WTC11 (cell line): ENCODE measurements around the gene PHLPP2. TPM values are rescaled to one million over a fixed set of nuclear protein-coding genes. Genes with fewer than 3 reads are reported as not detected.

Experiments used
- ATAC-seq: fragments of 200-7000 bp; cut with Tn5 transposase; 2 replicates; pipeline ENCODE4 v1.10.0; 2021; ENCODE audit warnings: mild to moderate bottlenecking, moderate library complexity
- CTCF ChIA-PET: fragments of 300-600 bp; sonication (Branson Sonifier 250); formaldehyde crosslinking; loops from one replicate; lab custom pipeline; 2021; ENCODE audit warnings: antibody characterized with exemption; lab: Charles Lee
- POLR2A ChIA-PET: fragments of 350-600 bp; sonication (Branson Sonifier 250); formaldehyde crosslinking; loops from one replicate; lab custom pipeline; 2021; ENCODE audit warnings: antibody characterized with exemption; lab: Charles Lee
- DNase-seq: peaks from one replicate; pipeline ENCODE4 v3.0.0; 2021; ENCODE audit warnings: low spot score
- H3K27ac Mint-ChIP-seq: 2 replicates; pipeline ENCODE4 v1.8.0; 2021; ENCODE audit warnings: mixed read lengths
- H3K27me3 Mint-ChIP-seq: 2 replicates; pipeline ENCODE4 v1.8.0; 2021; ENCODE audit warnings: low read depth, mild to moderate bottlenecking, moderate library complexity, mixed read lengths
- H3K36me3 Mint-ChIP-seq: 2 replicates; pipeline ENCODE4 v1.8.0; 2021; ENCODE audit warnings: mixed read lengths
- H3K4me1 Mint-ChIP-seq: 2 replicates; pipeline ENCODE4 v1.8.0; 2022; ENCODE audit warnings: mixed read lengths
- H3K4me3 Mint-ChIP-seq: 2 replicates; pipeline ENCODE4 v1.8.0; 2021; ENCODE audit warnings: mild to moderate bottlenecking, moderate library complexity, mixed read lengths
- H3K9me3 Mint-ChIP-seq: 2 replicates; pipeline ENCODE4 v1.8.0; 2021; ENCODE audit warnings: mixed read lengths
- ATF1 ChIP-seq: sonication (generic); formaldehyde crosslinking; IDR thresholded peaks from 2 replicates; pipeline ENCODE4 v1.8.1; 2023; ENCODE audit warnings: mild to moderate bottlenecking, moderate library complexity, missing genetic modification reagents
- ATF6 ChIP-seq: sonication (generic); formaldehyde crosslinking; IDR thresholded peaks from 2 replicates; pipeline ENCODE4 v1.8.1; 2023; ENCODE audit warnings: mild to moderate bottlenecking, missing genetic modification reagents
- CREM ChIP-seq: sonication (generic); formaldehyde crosslinking; IDR thresholded peaks from 2 replicates; pipeline ENCODE4 v1.8.1; 2022; ENCODE audit warnings: mild to moderate bottlenecking, missing genetic modification reagents, moderate library complexity
- CTCF ChIP-seq: fragments of 200-600 bp; IDR thresholded peaks from 2 replicates; pipeline ENCODE4 v1.8.0; 2022; ENCODE audit warnings: antibody characterized with exemption
- E2F5 ChIP-seq: sonication (generic); formaldehyde crosslinking; IDR thresholded peaks from 2 replicates; pipeline ENCODE4 v1.8.1; 2022; ENCODE audit warnings: mild to moderate bottlenecking, moderate library complexity, missing genetic modification reagents
- ERG ChIP-seq: fragments of 250-450 bp; sonication (Bioruptor Pico); IDR thresholded peaks from 2 replicates; pipeline ENCODE4 v1.8.0; 2021; ENCODE audit warnings: mild to moderate bottlenecking
- FOXP1 ChIP-seq: sonication (generic); formaldehyde crosslinking; IDR thresholded peaks from 2 replicates; pipeline ENCODE4 v1.8.0; 2022; ENCODE audit warnings: missing genetic modification reagents, mild to moderate bottlenecking, moderate library complexity, borderline replicate concordance
- HMGA2 ChIP-seq: fragments of 250-450 bp; sonication (Bioruptor Pico); IDR thresholded peaks from 2 replicates; pipeline ENCODE4 v1.4.0; 2021; ENCODE audit warnings: mild to moderate bottlenecking, moderate library complexity
- IRF2 ChIP-seq: sonication (generic); formaldehyde crosslinking; IDR thresholded peaks from 2 replicates; pipeline ENCODE4 v1.8.0; 2022; ENCODE audit warnings: low read depth, missing genetic modification reagents, borderline replicate concordance
- KAT7 ChIP-seq: sonication (generic); formaldehyde crosslinking; IDR thresholded peaks from 2 replicates; pipeline ENCODE4 v1.8.1; 2023; ENCODE audit warnings: missing genetic modification reagents, mild to moderate bottlenecking, borderline replicate concordance
- NFE2L1 ChIP-seq: sonication (generic); formaldehyde crosslinking; IDR thresholded peaks from 2 replicates; pipeline ENCODE4 v1.8.1; 2023; ENCODE audit warnings: missing genetic modification reagents
- NR1H2 ChIP-seq: sonication (generic); formaldehyde crosslinking; IDR thresholded peaks from 2 replicates; pipeline ENCODE4 v1.9.0; 2021; ENCODE audit warnings: mild to moderate bottlenecking, moderate library complexity, missing genetic modification reagents
- SMAD4 ChIP-seq: sonication (generic); formaldehyde crosslinking; IDR thresholded peaks from 2 replicates; pipeline ENCODE4 v1.8.0; 2022; ENCODE audit warnings: mild to moderate bottlenecking, missing genetic modification reagents
- USF1 ChIP-seq: sonication (generic); formaldehyde crosslinking; IDR thresholded peaks from 2 replicates; pipeline ENCODE4 v1.8.0; 2022; ENCODE audit warnings: mild to moderate bottlenecking, missing genetic modification reagents
- USF2 ChIP-seq: sonication (generic); formaldehyde crosslinking; IDR thresholded peaks from 2 replicates; pipeline ENCODE4 v1.8.1; 2023; ENCODE audit warnings: mild to moderate bottlenecking, missing genetic modification reagents, moderate library complexity
- ZMAT4 ChIP-seq: fragments of 250-450 bp; sonication (Bioruptor Pico); IDR thresholded peaks from 2 replicates; pipeline ENCODE4 v1.9.0; 2021; ENCODE audit warnings: mild to moderate bottlenecking
- ZNF121 ChIP-seq: sonication (generic); formaldehyde crosslinking; IDR thresholded peaks from 2 replicates; pipeline ENCODE4 v1.8.0; 2023; ENCODE audit warnings: missing genetic modification reagents
- total RNA-seq: library from RNA; stranded (reverse); gene quantifications from 3 replicates; pipeline ENCODE4 v1.2.3, GENCODE V29; 2021

PHLPP2 gene
- total RNA-seq, 1 experiment from 2014 or later, result 29.3 TPM

GRCh38 chr16:71648921-71649320 is 75.6 kb downstream of the PHLPP2 start:
- H3K4me1 Mint-ChIP-seq, result peaks cover 6% of the 10 kb centered on the region
- ChIA-PET POLR2A (no interaction called here), CTCF (no interaction called here)
- H3K27me3 Mint-ChIP-seq, result no peaks in the 10 kb centered on the region
- ATAC-seq, result peak; percentile 80
- DNase-seq, result no peak
- no peak overlapping the region for H3K4me3 Mint-ChIP-seq
- no peaks in the 10 kb centered on the region for H3K9me3 Mint-ChIP-seq
- TF ChIP-seq IRF2 (CRISPR knock-in tag), result no peak
- TF ChIP-seq CTCF, result 0 out of 2 replicates have a peak, but pooled peaks have one; percentile 23
- H3K27ac Mint-ChIP-seq, result no peak overlapping the region; the same call in 1 of the 2 replicates
- H3K36me3 Mint-ChIP-seq, result peaks cover 40% of the 10 kb centered on the region

GRCh38 chr16:71648162-71648561 is 76.3 kb downstream of the PHLPP2 start:
- Mint-ChIP-seq H3K27me3 (no peaks in the 10 kb centered on the region), H3K4me3 (no peak overlapping the region), H3K36me3 (peaks cover 39% of the 10 kb centered on the region), H3K27ac (no peak overlapping the region), H3K4me1 (peaks cover 6% of the 10 kb centered on the region), H3K9me3 (no peaks in the 10 kb centered on the region)
- CTCF ChIA-PET, result no interaction called here
- no peak for DNase-seq
- POLR2A ChIA-PET, result no interaction called here
- TF ChIP-seq KAT7 (CRISPR knock-in tag) (no peak), ZNF121 (CRISPR knock-in tag) (no peak), ATF1 (CRISPR knock-in tag) (no peak), E2F5 (CRISPR knock-in tag) (no peak), SMAD4 (no peak), FOXP1 (CRISPR knock-in tag) (no peak)
- no peak for ATAC-seq

- no peaks in the 10 kb centered on the region for H3K27me3 Mint-ChIP-seq
- POLR2A ChIA-PET, result no interaction called here
- TF ChIP-seq USF1 (CRISPR knock-in tag), result no peak
- no peak for TF ChIP-seq ERG
- TF ChIP-seq USF2 (CRISPR knock-in tag), result no peak
- no peak for TF ChIP-seq CREM (CRISPR knock-in tag)
- no peak for TF ChIP-seq ZMAT4 (CRISPR knock-in tag)
- no peak for TF ChIP-seq NFE2L1 (CRISPR knock-in tag)
- TF ChIP-seq ATF6 (CRISPR knock-in tag), result no peak
- no peak for TF ChIP-seq HMGA2 (CRISPR knock-in tag)
- TF ChIP-seq NR1H2 (CRISPR knock-in tag), result no peak
- no peak for TF ChIP-seq SMAD4
- TF ChIP-seq, all 79 proteins: peak for 0
- Mint-ChIP-seq H3K4me1 (peaks cover 6% of the 10 kb centered on the region), H3K27ac (no peak overlapping the region), H3K4me3 (no peak overlapping the region), H3K36me3 (peaks cover 36% of the 10 kb centered on the region), H3K9me3 (no peaks in the 10 kb centered on the region)
- DNase-seq (no peak), ATAC-seq (no peak)
- CTCF ChIA-PET, result interaction anchor here (0.8 kb wide), 1 partner anchor 36 kb away, joined by 4 read pairs; no protein-coding TSS in a partner anchor
Measured at GRCh38 chr16:71647391-71647790, 77.1 kb downstream of the PHLPP2 start.
